COLO829 (cell line): Measurements from ENCODE around the gene P2RX4.
"Not testable (repeated sequence)": the region's sequence is repeated elsewhere in the genome, so short reads cannot be mapped to it uniquely, and the experiment has no call there.

ENCODE experiments used
- DNase-seq: peaks from one replicate; pipeline ENCODE4 v3.0.0; 2012; ENCODE audit warnings: low spot score

The P2RX4 gene

DNA sequence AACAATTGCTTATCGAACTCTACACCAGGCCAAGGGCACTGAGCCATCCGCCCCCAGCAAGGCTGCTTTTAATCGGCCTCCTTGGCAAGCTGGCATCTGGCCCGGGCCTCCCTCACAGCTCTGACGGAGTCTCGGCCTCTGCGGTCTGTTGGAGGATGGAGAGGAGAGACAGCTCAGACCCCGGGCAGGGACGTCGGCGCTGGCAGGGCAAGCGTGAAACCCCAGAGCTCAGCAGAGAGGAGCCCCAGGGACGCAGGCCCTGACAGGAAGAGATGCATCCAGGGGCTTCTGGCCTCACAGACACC, 69.1 kb downstream of the P2RX4 start:
- peak; percentile 62 for DNase-seq

DNA sequence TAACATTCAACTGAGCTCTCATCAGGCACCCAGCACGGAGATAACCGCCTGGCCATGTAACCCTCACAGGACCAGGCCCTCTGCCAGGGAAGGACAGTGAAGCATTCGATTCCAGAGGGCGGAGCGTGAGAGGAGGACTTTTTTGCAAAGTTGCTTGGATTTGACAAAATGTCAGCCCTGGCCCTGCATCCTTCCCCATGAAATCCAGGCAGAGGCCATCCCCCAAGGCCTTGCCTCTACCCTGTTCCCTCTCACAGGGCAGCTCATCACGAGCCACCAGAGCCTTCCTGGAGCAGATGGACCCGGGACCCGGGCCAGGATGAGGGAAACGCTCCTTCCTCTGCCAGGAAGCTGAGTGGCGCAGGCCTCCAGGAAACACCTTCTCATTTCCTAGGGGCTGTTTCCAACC, 69.6 kb downstream of the P2RX4 start:
- DNase-seq = no peak

DNA sequence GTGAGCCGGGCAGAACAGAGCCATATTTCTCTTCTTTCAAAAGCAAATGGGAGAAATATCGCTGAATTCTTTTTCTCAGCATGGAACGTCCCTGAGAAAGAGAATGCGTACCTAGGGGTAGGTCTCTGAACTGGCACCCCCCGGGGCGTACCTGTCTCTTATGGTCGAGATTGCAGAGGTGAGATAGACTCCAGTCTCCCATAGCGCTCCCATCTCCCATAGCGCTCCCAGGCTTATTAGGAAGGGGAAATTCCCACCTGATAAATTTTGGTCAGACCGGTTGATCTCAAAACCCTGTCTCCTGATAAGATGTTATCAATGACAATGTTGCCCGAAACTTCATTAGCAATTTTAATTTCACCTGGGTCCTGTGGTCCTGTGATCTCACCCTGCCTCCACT, 70.6 kb downstream of the P2RX4 start:
- not testable (repeated sequence) for DNase-seq

DNA sequence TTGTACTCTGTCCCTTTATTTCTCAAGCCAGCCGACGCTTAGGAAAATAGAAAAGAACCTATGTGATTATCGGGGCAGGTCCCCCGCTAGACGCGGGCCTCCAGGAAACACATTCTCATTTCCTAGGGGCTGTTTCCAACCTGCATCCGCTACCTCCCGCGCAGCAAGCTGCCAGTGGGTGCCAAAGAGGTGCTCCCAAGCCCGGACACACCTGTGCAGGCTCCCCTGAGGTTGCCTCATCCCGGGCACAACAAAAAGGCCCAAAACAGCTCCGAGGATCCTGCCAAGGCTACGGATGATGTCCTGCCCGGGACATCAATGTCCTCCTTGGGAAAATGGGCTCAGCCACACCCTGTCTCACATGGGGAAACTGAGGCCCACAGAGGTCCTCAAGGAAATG, 71.2 kb downstream of the P2RX4 start:
- not testable (repeated sequence) for DNase-seq

GRCh38 chr12:121282072-121282742, 72.3 kb downstream of the P2RX4 start:
- no peak for DNase-seq

- DNase-seq = not testable (repeated sequence)
These were observed 73.0 kb downstream of the P2RX4 start for GRCh38 chr12:121282910-121283309.

DNA sequence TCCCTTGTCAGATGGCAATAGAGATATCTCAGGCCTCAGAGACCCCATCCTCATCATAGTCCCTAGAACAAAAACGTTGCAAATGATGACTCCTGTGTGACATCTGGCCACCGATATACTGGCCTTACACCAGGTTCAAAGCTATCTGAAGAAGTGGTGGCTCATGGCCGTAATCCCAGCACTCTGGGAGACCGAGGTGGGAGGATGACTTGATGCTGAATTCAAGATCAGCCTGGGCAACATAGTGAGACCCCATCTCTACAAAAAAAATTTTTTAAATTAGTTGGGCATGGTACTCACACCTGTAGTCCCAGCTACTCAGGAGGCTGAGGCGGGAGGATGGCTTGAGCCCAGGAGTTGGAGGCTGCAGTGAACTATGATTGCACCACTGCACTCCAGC, 73.5 kb downstream of the P2RX4 start:
- DNase-seq = no peak
